GM13976 (cell line): Measurements from ENCODE around the gene CAPZB.

Experiments
- DNase-seq: peaks from one replicate; pipeline ENCODE4 v3.0.0; 2012; ENCODE audit warnings: low spot score
- CTCF ChIP-seq: IDR thresholded peaks from 2 replicates; pipeline ENCODE4 v1.5.1; 2012; ENCODE audit warnings: borderline replicate concordance, mild to moderate bottlenecking; ENCODE audit not compliant: insufficient read depth; ENCODE audit errors: extremely low read depth, missing control alignments, control extremely low read depth
- in situ Hi-C: fragments of 300-500 bp; cut with MboI; formaldehyde crosslinking; loops from one replicate; pipeline ENCODE4 v1.12.0; 2022; ENCODE audit warnings: low sequenced_read_pairs, mixed read lengths, inconsistent platforms; ENCODE audit not compliant: unreplicated experiment

The CAPZB gene

GRCh38 chr1:19450811-19451515 lies 34.4 kb downstream of the CAPZB start:
- DNase-seq, result no peak
- TF ChIP-seq CTCF, result no peak
- in situ Hi-C loops, result no loop called here

- no peak for DNase-seq
- no peak for TF ChIP-seq CTCF
- in situ Hi-C loops, result no loop called here
Measured at GRCh38 chr1:19449454-19450228, 35.7 kb downstream of the CAPZB start.

GRCh38 chr1:19448491-19449439 lies 36.6 kb downstream of the CAPZB start:
- no peak for DNase-seq
- in situ Hi-C loops, result no loop called here
- no peak for TF ChIP-seq CTCF

GRCh38 chr1:19447550-19447949 lies 37.8 kb downstream of the CAPZB start:
- in situ Hi-C loops, result no loop called here
- no peak for DNase-seq
- no peak for TF ChIP-seq CTCF

- DNase-seq, result no peak
- in situ Hi-C loops, result no loop called here
- TF ChIP-seq CTCF, result no peak
Measured at GRCh38 chr1:19445417-19446342, 39.7 kb downstream of the CAPZB start.
